ENCODE data around the gene SLC2A6. TPM values are rescaled to one million over a fixed set of nuclear protein-coding genes. Genes with fewer than 3 reads are reported as not detected.

Gene SLC2A6
- total RNA-seq, 1 donor from 2014 or later = 8.7 TPM

- no peak for DNase-seq (ENCODE audit: low spot score in 2 of 2)
- Histone ChIP-seq H3K27me3 (no peaks in the 10 kb centered on the region), H3K36me3 (no peaks in the 10 kb centered on the region), H3K9me3 (no peaks in the 10 kb centered on the region), H3K27ac (peak overlapping the region; percentile 72 to 73), H3K4me1 (peaks cover 10 to 15% of the 10 kb centered on the region in 2 donors), H3K4me3 (no peak overlapping the region)
- intact Hi-C loops (cut with DNase I) = no loop called here
- TF ChIP-seq, protein P1, sequence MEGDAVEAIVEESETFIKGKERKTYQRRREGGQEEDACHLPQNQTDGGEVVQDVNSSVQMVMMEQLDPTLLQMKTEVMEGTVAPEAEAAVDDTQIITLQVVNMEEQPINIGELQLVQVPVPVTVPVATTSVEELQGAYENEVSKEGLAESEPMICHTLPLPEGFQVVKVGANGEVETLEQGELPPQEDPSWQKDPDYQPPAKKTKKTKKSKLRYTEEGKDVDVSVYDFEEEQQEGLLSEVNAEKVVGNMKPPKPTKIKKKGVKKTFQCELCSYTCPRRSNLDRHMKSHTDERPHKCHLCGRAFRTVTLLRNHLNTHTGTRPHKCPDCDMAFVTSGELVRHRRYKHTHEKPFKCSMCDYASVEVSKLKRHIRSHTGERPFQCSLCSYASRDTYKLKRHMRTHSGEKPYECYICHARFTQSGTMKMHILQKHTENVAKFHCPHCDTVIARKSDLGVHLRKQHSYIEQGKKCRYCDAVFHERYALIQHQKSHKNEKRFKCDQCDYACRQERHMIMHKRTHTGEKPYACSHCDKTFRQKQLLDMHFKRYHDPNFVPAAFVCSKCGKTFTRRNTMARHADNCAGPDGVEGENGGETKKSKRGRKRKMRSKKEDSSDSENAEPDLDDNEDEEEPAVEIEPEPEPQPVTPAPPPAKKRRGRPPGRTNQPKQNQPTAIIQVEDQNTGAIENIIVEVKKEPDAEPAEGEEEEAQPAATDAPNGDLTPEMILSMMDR (IDR thresholded peaks at IDR 0.05) = no peak
These were observed 13.4 kb upstream of the SLC2A6 start for GRCh38 chr9:133492061-133493021.

- Histone ChIP-seq H3K27me3 (no peaks in the 10 kb centered on the region), H3K36me3 (no peaks in the 10 kb centered on the region), H3K27ac (peak overlapping the region; percentile 72 to 73), H3K4me3 (no peak overlapping the region), H3K4me1 (peaks cover 10 to 15% of the 10 kb centered on the region in 2 donors), H3K9me3 (no peaks in the 10 kb centered on the region)
- intact Hi-C loops (cut with DNase I) = no loop called here
- TF ChIP-seq, protein P1 (IDR thresholded peaks at IDR 0.05) = no peak
- no peak for DNase-seq (ENCODE audit: low spot score in 2 of 2)
These were observed 12.7 kb upstream of the SLC2A6 start for GRCh38 chr9:133491656-133491925.

DNA sequence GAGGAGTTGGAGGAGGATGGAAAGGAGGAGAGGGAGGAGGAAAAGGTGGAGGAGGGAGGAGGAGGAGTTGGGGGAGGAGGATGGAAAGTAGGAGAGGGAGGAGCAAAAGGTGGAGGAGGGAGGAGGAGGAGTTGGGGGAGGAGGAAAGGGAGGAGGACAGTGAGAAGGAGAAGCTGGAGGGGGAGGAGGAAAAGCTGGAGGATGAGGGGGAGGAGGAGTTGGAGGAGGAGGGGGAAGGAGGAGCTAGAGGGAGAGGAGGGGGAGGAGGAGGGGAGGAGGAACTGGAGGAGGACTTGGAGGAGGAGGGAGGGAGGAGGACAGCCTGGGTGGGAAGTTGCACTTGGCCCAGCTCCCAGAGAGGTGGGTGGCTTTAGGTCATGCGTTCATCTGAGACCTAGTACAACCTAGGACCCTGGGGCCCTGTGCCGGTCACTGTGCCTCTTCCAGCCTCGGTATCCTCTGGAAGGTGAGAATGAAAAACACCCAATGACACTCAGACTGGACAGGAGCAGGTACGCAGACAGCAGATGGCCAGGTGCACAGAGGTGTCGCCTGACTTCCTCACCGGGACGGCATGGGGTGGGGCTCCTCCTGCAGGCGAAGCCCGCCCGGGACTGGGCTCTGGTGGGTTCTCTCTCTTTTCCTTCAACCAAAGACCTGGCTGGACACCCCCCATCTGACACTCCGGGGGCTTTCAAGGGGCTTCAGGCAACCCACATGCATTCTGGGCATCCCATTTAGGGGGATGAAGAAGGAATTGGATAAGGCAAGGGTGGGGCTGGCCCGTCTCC is 12.2 kb upstream of the SLC2A6 start:
- no peak for DNase-seq (ENCODE audit: low spot score in 2 of 2)
- Histone ChIP-seq H3K9me3 (no peaks in the 10 kb centered on the region), H3K4me3 (no peak overlapping the region), H3K27me3 (no peaks in the 10 kb centered on the region), H3K4me1 (peaks cover 10 to 15% of the 10 kb centered on the region in 2 donors), H3K27ac (peak overlapping the region in 1 of 2 donors; percentile 73), H3K36me3 (no peaks in the 10 kb centered on the region)
- intact Hi-C loops (cut with DNase I) = no loop called here
- TF ChIP-seq, protein P1 (IDR thresholded peaks at IDR 0.05) = no peak

DNA sequence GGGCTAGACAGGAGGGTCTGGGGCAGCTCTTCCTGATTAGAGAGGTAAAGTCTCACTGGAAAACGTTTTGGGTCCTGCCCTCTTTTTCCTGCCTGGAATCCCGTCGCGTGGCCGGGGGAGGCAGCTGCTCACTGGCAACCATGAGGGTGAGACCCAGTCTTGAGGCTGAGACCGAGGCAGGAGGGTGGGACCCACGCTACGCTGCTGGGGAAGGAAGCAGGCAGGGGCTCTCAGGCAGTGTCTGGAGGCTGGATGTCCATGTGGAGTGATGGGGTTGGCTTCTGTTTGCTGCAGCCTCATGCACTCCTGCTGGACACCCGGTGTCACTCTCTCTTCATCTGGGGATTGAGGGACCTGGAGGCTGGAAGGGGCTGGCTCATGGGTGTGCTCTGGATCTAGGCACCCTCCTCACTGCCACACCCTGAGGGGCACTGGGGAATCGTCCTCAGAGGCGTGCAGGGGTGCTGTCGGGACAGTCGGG is 11.3 kb upstream of the SLC2A6 start:
- no peak for DNase-seq (ENCODE audit: low spot score in 2 of 2)

More for the DNA sequence above, 11.3 kb upstream of the SLC2A6 start:
- TF ChIP-seq, protein P1 (IDR thresholded peaks at IDR 0.05) = no peak
- no peaks in the 10 kb centered on the region for H3K27me3 ChIP-seq
- no peak overlapping the region for H3K4me3 ChIP-seq
- H3K27ac ChIP-seq = no peak overlapping the region
- intact Hi-C loops (cut with DNase I) = no loop called here
- peaks cover 10 to 17% of the 10 kb centered on the region in 2 donors for H3K4me1 ChIP-seq
- H3K9me3 ChIP-seq = no peaks in the 10 kb centered on the region
- no peaks in the 10 kb centered on the region for H3K36me3 ChIP-seq
